ENCODE data around the gene ERLEC1.

DNA sequence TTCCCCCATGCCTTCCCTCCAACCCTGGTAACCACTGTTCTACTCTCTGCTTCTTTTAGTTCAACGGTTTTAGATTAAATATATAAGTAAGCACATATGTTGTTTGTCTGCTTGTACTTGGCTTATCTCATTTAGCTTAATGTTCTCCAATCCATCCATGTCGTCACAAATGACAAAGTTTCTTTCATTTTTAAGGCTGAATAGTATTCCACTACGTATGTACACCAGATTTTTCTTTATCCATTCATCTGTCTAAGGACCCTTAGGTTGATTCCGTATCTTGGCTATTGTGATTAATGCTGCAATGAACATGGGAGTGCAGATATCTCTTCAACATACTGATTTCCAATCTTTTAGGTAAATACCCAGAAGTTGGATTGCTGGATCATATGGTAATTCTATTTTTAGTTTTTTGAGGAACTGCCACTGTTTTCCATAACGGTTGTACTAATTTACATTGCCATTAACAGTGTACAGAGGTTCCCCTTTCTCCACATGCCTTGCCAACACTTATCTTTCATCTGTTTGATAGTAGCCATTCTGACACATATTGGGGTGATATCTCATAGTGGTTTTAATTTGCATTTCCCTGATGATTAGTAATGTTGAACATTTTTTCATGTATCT lies 8.2 kb upstream of the ERLEC1 start:
- TF ChIP-seq, protein P1, sequence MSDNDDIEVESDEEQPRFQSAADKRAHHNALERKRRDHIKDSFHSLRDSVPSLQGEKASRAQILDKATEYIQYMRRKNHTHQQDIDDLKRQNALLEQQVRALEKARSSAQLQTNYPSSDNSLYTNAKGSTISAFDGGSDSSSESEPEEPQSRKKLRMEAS (IDR thresholded peaks at IDR 0.05), result no peak
- TF ChIP-seq, protein P2, sequence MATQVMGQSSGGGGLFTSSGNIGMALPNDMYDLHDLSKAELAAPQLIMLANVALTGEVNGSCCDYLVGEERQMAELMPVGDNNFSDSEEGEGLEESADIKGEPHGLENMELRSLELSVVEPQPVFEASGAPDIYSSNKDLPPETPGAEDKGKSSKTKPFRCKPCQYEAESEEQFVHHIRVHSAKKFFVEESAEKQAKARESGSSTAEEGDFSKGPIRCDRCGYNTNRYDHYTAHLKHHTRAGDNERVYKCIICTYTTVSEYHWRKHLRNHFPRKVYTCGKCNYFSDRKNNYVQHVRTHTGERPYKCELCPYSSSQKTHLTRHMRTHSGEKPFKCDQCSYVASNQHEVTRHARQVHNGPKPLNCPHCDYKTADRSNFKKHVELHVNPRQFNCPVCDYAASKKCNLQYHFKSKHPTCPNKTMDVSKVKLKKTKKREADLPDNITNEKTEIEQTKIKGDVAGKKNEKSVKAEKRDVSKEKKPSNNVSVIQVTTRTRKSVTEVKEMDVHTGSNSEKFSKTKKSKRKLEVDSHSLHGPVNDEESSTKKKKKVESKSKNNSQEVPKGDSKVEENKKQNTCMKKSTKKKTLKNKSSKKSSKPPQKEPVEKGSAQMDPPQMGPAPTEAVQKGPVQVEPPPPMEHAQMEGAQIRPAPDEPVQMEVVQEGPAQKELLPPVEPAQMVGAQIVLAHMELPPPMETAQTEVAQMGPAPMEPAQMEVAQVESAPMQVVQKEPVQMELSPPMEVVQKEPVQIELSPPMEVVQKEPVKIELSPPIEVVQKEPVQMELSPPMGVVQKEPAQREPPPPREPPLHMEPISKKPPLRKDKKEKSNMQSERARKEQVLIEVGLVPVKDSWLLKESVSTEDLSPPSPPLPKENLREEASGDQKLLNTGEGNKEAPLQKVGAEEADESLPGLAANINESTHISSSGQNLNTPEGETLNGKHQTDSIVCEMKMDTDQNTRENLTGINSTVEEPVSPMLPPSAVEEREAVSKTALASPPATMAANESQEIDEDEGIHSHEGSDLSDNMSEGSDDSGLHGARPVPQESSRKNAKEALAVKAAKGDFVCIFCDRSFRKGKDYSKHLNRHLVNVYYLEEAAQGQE (IDR thresholded peaks at IDR 0.05), result no peak
- TF ChIP-seq, protein P3, sequence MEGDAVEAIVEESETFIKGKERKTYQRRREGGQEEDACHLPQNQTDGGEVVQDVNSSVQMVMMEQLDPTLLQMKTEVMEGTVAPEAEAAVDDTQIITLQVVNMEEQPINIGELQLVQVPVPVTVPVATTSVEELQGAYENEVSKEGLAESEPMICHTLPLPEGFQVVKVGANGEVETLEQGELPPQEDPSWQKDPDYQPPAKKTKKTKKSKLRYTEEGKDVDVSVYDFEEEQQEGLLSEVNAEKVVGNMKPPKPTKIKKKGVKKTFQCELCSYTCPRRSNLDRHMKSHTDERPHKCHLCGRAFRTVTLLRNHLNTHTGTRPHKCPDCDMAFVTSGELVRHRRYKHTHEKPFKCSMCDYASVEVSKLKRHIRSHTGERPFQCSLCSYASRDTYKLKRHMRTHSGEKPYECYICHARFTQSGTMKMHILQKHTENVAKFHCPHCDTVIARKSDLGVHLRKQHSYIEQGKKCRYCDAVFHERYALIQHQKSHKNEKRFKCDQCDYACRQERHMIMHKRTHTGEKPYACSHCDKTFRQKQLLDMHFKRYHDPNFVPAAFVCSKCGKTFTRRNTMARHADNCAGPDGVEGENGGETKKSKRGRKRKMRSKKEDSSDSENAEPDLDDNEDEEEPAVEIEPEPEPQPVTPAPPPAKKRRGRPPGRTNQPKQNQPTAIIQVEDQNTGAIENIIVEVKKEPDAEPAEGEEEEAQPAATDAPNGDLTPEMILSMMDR (IDR thresholded peaks at IDR 0.05; ENCODE audit: low read depth, low read length, missing input control), result no peak

Data from liver (tissue), 2 donors.